C4-2B (cell line): ENCODE measurements around the gene EHD2.

Source experiments
- ZFX ChIP-seq: fragments of 450-650 bp; IDR thresholded peaks from 2 replicates; pipeline ENCODE4 v1.6.1; 2017
- TF ChIP-seq, protein P1 (sequence below): fragments of 450-650 bp; conservative IDR thresholded peaks from 2 replicates; pipeline ENCODE4 v1.5.1; 2017; ENCODE audit warnings: mild to moderate bottlenecking

DNA sequence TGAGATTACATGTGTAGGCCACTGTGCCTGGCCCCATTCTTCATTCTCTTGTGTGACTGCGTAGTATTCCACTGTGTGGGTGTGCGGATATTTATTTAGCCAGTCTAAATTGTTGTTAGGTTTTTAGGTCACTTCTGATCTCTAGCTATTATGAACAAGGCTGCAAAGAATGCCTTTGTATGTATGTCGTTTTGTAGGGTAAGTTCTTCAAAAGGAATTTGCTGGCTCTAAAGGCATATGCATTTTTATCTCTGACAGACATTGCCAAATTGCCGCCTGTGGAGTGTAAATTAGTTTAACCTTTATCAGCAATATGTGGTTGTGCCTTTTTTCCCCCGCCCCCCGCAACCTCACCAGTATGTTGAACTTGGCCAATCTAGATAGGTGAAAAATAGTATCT, 30.3 kb upstream of the EHD2 start:
- TF ChIP-seq, protein P1, sequence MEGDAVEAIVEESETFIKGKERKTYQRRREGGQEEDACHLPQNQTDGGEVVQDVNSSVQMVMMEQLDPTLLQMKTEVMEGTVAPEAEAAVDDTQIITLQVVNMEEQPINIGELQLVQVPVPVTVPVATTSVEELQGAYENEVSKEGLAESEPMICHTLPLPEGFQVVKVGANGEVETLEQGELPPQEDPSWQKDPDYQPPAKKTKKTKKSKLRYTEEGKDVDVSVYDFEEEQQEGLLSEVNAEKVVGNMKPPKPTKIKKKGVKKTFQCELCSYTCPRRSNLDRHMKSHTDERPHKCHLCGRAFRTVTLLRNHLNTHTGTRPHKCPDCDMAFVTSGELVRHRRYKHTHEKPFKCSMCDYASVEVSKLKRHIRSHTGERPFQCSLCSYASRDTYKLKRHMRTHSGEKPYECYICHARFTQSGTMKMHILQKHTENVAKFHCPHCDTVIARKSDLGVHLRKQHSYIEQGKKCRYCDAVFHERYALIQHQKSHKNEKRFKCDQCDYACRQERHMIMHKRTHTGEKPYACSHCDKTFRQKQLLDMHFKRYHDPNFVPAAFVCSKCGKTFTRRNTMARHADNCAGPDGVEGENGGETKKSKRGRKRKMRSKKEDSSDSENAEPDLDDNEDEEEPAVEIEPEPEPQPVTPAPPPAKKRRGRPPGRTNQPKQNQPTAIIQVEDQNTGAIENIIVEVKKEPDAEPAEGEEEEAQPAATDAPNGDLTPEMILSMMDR: no peak
- no peak for TF ChIP-seq ZFX
